ENCODE measurements around the gene PPP2R5C. TPM values are rescaled to one million over a fixed set of nuclear protein-coding genes. Genes with fewer than 3 reads are reported as not detected.
"Not testable (repeated sequence)": the region's sequence is repeated elsewhere in the genome, so short reads cannot be mapped to it uniquely, and the experiment has no call there.

The PPP2R5C gene
- 144 TPM for total RNA-seq (2013)
- polyA plus RNA-seq (10 to 100 TPM; 61.9 to 72.5 (median 64.0) TPM), polyA minus RNA-seq (48.6 and 65.2 TPM in 2 replicates), total RNA-seq (61.2 to 254 (median 203) reads per million in 11 experiments)

- H3K79me2 ChIP-seq (ENCODE audit: insufficient read depth, low read length), result no peaks in the 10 kb centered on the region
These were observed at the start of gene PPP2R5C for GRCh38 chr14:101761032-101761880. Gene PPP2R5C, plus strand, starts transcription at chr14:101761709. Its CDS starts 185 bp downstream, at chr14:101761894.

GRCh38 chr14:101711857-101712233, 49.7 kb upstream of the PPP2R5C start:
- not testable (repeated sequence) for H3K27ac Mint-ChIP-seq, H3K4me3 Mint-ChIP-seq
- 100% methylated on average over 1 of the region's 12 CpGs for WGBS (ENCODE audit: insufficient coverage)

More at GRCh38 chr14:101761032-101761880, at the start of gene PPP2R5C:
- no peak for TF ChIP-seq CTCF (IDR thresholded peaks at IDR 0.05)
- Mint-ChIP-seq H3K4me3 (peak within 1 kb of the TSS; percentile 90 to 92), H3K4me1 (peaks cover 17% of the 10 kb centered on the region), H3K27me3 (ENCODE audit: low read depth in 3 of 3) (peaks cover 39 to 60% (median 51%) of the 10 kb centered on the region in 3 donors), H3K9me3 (peaks cover 0 to 27% (median 2%) of the 10 kb centered on the region in 7 donors), H3K27ac (peak within 1 kb of the TSS; percentile 54 to 91 (median 84)), H3K36me3 (peaks cover 32% of the 10 kb centered on the region in 2 donors)
- H3K27ac ChIP-seq (ENCODE audit: low read depth in 1 of 2, low read length in 2 of 2), result peak within 1 kb of the TSS; percentile 87 to 90
- no peaks in the 10 kb centered on the region for H3K9me3 ChIP-seq (replicated peaks in 1 of 2; ENCODE audit: control insufficient read depth in 1 of 2, insufficient read depth in 1 of 2, low read length in 2 of 2)
- peak within 1 kb of the TSS; percentile 98 for H3K4me2 ChIP-seq (replicated peaks; ENCODE audit: extremely low read depth, low read length, poor library complexity, severe bottlenecking)
- H3K36me3 ChIP-seq (replicated peaks in 1 of 2; ENCODE audit: control insufficient read depth in 1 of 2, insufficient read depth in 2 of 2, low read length in 2 of 2), result peaks cover 0 to 5% of the 10 kb centered on the region in 2 donors
- peaks cover 16 to 56% of the 10 kb centered on the region in 2 donors for H3K27me3 ChIP-seq (ENCODE audit: control insufficient read depth in 2 of 2, insufficient read depth in 2 of 2, low read length in 2 of 2)
- peak within 1 kb of the TSS; percentile 74 for H3K9ac ChIP-seq (ENCODE audit: insufficient read depth, low read length, poor library complexity, severe bottlenecking)
- intact Hi-C loops (cut with micrococcal nuclease), result loop anchor here (2.0 to 10.0 kb wide), 2 partner anchors 30 to 184 kb away; no protein-coding TSS in a partner anchor
- H3K4me3 ChIP-seq (replicated peaks in 1 of 3; ENCODE audit: low read depth in 2 of 3, low read length in 3 of 3), result peak within 1 kb of the TSS; percentile 84 to 95 (median 90)
- H4K20me1 ChIP-seq (ENCODE audit: insufficient read depth, low read length), result peaks cover 8% of the 10 kb centered on the region
- under 1% methylated on average over 55 of the region's 110 CpGs for WGBS (ENCODE audit: insufficient coverage)
- DNase-seq, result peak; percentile 79 to 89 (median 87)
- peaks cover 11 to 18% of the 10 kb centered on the region in 2 donors for H3K4me1 ChIP-seq (ENCODE audit: control insufficient read depth in 1 of 2, insufficient read depth in 2 of 2, low read length in 2 of 2)
- H2AFZ ChIP-seq (ENCODE audit: insufficient read depth, low read depth, low read length, poor library complexity, severe bottlenecking), result peak within 1 kb of the TSS; percentile 86

GRCh38 chr14:101712341-101712740, 49.2 kb upstream of the PPP2R5C start:
- Mint-ChIP-seq H3K9me3 (peaks cover 3 to 15% (median 9%) of the 10 kb centered on the region in 7 donors), H3K4me1 (peaks cover 12% of the 10 kb centered on the region), H3K27me3 (ENCODE audit: low read depth in 3 of 3) (peaks cover 18 to 40% (median 29%) of the 10 kb centered on the region in 3 donors)
- H3K4me3 ChIP-seq (replicated peaks in 1 of 3; ENCODE audit: low read depth in 2 of 3, low read length in 3 of 3); H3K4me3 Mint-ChIP-seq; H2AFZ ChIP-seq (ENCODE audit: insufficient read depth, low read depth, low read length, poor library complexity, severe bottlenecking); H3K27ac ChIP-seq (ENCODE audit: low read depth in 1 of 2, low read length in 2 of 2); H3K36me3 Mint-ChIP-seq; H3K36me3 ChIP-seq (replicated peaks in 1 of 2; ENCODE audit: control insufficient read depth in 1 of 2, insufficient read depth in 2 of 2, low read length in 2 of 2); H3K9ac ChIP-seq (ENCODE audit: insufficient read depth, low read length, poor library complexity, severe bottlenecking); H4K20me1 ChIP-seq (ENCODE audit: insufficient read depth, low read length); DNase-seq; H3K27ac Mint-ChIP-seq; H3K4me2 ChIP-seq (replicated peaks; ENCODE audit: extremely low read depth, low read length, poor library complexity, severe bottlenecking); intact Hi-C loops (cut with micrococcal nuclease); H3K79me2 ChIP-seq (ENCODE audit: insufficient read depth, low read length); H3K27me3 ChIP-seq (ENCODE audit: control insufficient read depth in 2 of 2, insufficient read depth in 2 of 2, low read length in 2 of 2): not testable (repeated sequence)
- Histone ChIP-seq H3K9me3 (replicated peaks in 1 of 2; ENCODE audit: control insufficient read depth in 1 of 2, insufficient read depth in 1 of 2, low read length in 2 of 2) (peaks cover 7 to 10% of the 10 kb centered on the region in 2 donors), H3K4me1 (ENCODE audit: control insufficient read depth in 1 of 2, insufficient read depth in 2 of 2, low read length in 2 of 2) (peaks cover 5 to 13% of the 10 kb centered on the region in 2 donors)
- no CpG with 5 or more reads among the region's 15 CpGs for WGBS (ENCODE audit: insufficient coverage)

More at GRCh38 chr14:101711857-101712233, 49.7 kb upstream of the PPP2R5C start:
- H3K4me1 Mint-ChIP-seq, result peaks cover 17% of the 10 kb centered on the region
- intact Hi-C loops (cut with micrococcal nuclease); H3K4me3 ChIP-seq (replicated peaks in 1 of 3; ENCODE audit: low read depth in 2 of 3, low read length in 3 of 3); H3K79me2 ChIP-seq (ENCODE audit: insufficient read depth, low read length); H3K27me3 ChIP-seq (ENCODE audit: control insufficient read depth in 2 of 2, insufficient read depth in 2 of 2, low read length in 2 of 2); H3K9ac ChIP-seq (ENCODE audit: insufficient read depth, low read length, poor library complexity, severe bottlenecking); H4K20me1 ChIP-seq (ENCODE audit: insufficient read depth, low read length); H3K4me2 ChIP-seq (replicated peaks; ENCODE audit: extremely low read depth, low read length, poor library complexity, severe bottlenecking); H3K36me3 Mint-ChIP-seq; H3K36me3 ChIP-seq (replicated peaks in 1 of 2; ENCODE audit: control insufficient read depth in 1 of 2, insufficient read depth in 2 of 2, low read length in 2 of 2); DNase-seq; H3K27ac ChIP-seq (ENCODE audit: low read depth in 1 of 2, low read length in 2 of 2); H2AFZ ChIP-seq (ENCODE audit: insufficient read depth, low read depth, low read length, poor library complexity, severe bottlenecking): not testable (repeated sequence)
- peaks cover 3 to 14% (median 9%) of the 10 kb centered on the region in 7 donors for H3K9me3 Mint-ChIP-seq
- H3K4me1 ChIP-seq (ENCODE audit: control insufficient read depth in 1 of 2, insufficient read depth in 2 of 2, low read length in 2 of 2), result peaks cover 9 to 18% of the 10 kb centered on the region in 2 donors
- H3K9me3 ChIP-seq (replicated peaks in 1 of 2; ENCODE audit: control insufficient read depth in 1 of 2, insufficient read depth in 1 of 2, low read length in 2 of 2), result peaks cover 7 to 10% of the 10 kb centered on the region in 2 donors
- peaks cover 13 to 35% (median 27%) of the 10 kb centered on the region in 3 donors for H3K27me3 Mint-ChIP-seq (ENCODE audit: low read depth in 3 of 3)

All from CD14-positive monocyte (primary cell).